ENCODE data around the gene CLASP2.

DNA sequence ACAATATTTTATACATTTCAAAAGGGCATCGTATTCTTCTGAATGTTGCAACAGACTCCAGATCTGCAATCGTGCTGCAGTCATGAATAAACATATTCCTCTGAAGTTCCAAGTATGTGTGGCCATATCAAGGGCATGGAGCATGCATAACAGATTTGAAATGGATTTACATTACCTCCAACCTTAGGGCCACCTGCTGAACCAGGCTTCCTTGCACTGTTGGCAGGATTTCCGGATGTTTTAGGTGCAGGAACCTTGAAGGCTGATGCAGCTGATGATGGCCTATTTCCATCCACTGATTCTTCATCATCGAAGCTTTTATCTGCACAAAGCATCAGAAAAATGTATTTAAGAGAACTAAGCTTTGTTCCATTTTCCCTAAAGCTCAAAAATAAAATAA lies 73.5 kb downstream of the CLASP2 start:
- TF ChIP-seq, protein P1, sequence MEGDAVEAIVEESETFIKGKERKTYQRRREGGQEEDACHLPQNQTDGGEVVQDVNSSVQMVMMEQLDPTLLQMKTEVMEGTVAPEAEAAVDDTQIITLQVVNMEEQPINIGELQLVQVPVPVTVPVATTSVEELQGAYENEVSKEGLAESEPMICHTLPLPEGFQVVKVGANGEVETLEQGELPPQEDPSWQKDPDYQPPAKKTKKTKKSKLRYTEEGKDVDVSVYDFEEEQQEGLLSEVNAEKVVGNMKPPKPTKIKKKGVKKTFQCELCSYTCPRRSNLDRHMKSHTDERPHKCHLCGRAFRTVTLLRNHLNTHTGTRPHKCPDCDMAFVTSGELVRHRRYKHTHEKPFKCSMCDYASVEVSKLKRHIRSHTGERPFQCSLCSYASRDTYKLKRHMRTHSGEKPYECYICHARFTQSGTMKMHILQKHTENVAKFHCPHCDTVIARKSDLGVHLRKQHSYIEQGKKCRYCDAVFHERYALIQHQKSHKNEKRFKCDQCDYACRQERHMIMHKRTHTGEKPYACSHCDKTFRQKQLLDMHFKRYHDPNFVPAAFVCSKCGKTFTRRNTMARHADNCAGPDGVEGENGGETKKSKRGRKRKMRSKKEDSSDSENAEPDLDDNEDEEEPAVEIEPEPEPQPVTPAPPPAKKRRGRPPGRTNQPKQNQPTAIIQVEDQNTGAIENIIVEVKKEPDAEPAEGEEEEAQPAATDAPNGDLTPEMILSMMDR (IDR thresholded peaks at IDR 0.05): no peak
- TF ChIP-seq POLR2A (IDR thresholded peaks at IDR 0.05; ENCODE audit: low read depth): no peak

All from esophagus muscularis mucosa (tissue), 3 donors.